ENCODE data around the gene TNNI3K.

DNA sequence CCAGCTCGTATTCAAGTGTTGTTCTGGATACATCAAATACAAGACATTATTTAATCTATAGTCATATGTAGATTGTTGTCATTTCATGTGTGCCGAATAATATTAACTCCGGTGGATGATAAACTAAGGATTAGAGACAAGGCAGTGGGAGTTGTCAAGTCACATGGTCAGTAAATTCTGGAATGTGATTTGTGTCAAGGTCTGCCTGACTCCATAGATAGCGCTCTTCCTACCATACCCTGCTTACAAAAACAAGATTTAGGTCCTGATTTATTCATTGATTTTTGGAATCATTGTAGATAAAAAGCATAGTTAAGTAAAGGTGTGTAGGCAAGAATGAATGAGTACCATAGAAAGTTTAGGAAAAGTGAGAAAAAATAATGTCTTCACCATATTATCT lies 2.6 kb downstream of the TNNI3K start:
- TF ChIP-seq POLR2A (IDR thresholded peaks at IDR 0.05; ENCODE audit: low read depth, low read length) (no peak), TAF1 (IDR thresholded peaks at IDR 0.05; ENCODE audit: borderline replicate concordance, low read depth, low read length) (no peak), POLR2AphosphoS5 (IDR thresholded peaks at IDR 0.05; ENCODE audit: low read depth, low read length) (no peak)
